HG02610 (cell line): Measurements from ENCODE around the gene NHS.

Source experiments
- ATAC-seq: cut with Tn5 transposase; IDR thresholded peaks from one replicate; pipeline ENCODE4 v1.9.1; 2021; ENCODE audit warnings: mild to moderate bottlenecking, moderate library complexity; ENCODE audit not compliant: unreplicated experiment

NHS gene

DNA sequence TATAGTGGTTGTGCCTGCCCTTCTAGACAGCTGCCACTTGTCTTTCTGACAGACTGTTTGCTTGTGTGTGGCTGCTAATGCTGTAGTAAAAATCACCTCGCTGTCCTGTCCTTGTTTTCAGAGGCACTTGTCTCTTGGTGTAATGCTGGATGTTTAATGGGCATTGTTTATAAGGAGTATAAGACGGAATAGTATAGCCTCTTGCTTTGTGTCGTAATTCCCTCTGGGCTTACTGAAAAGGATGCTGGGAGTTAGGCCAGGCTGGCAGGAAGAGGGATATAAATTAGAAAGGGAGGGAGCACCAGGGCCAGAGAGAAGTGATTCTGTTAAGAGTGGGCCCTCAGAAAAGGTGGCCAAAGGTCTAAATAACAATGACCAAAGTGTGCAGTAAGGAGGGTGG is 29.0 kb downstream of the NHS start:
- no peak for ATAC-seq

DNA sequence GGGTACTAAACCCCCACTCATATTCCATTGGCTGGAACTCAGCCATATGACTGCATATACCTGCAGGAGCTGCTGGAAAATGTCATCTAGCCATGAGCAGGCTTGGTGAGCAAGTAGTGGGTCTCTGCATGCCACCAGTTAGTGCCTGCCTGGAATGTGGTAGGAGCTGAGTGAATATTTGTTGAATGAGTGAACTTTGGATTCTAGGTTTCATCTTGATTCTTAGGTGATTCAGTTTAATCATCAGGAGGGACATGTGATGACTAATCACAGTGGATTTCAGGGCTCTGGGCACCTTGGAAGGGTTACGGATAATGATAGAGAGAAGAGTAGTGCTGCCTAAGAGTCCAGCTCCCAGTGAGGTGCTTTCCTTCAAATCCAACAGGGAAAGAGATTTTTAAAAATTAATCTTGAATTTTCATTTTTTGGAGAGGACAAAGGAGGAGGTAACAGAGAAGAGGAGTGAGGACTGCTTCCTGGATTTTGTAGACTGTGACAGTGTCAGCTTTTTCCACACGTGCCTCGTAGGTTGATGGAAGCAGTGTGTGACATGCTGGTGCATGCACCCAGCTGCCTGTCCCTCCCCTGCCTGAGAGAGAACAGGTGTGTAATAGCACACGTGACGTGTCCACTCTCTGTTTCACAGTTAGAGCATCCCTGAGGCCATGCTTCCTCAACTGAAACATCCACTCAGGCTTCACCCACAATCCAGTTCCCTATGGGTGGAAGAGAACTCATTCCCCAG is 30.4 kb downstream of the NHS start:
- no peak for ATAC-seq

DNA sequence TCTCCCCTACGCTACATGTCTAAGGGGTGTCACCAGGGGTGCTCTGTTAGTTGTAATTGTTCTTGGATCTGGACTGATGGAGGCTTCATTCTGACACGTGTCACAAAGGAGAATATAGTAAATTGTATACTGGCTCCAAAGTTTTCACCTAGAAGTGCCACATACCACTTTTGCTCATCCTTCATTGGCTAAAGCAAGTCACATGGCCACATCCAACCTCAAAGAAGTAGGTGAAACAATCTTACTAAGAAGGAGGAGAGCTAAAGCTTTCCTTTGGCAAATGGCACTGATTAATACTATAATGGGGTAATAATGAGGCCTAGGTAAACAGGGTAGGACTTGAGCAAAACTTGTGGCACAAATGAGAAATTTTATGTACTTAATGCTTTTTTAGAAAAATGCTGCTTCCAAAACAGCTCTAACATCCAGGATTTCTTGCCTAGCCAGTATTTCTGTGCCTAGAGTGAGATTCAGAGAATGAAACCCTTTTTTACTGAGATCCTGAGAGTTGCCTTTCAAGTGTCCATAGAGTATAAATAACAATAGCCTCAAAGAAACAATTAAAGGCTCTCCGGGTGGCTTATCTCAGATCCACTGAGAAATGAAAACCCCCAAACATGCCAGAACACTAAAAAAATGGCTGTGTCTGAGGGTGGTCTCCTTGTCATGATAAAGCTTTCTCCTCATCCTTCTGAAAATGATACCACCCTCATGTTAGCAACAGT is 34.7 kb downstream of the NHS start:
- ATAC-seq, result no peak

DNA sequence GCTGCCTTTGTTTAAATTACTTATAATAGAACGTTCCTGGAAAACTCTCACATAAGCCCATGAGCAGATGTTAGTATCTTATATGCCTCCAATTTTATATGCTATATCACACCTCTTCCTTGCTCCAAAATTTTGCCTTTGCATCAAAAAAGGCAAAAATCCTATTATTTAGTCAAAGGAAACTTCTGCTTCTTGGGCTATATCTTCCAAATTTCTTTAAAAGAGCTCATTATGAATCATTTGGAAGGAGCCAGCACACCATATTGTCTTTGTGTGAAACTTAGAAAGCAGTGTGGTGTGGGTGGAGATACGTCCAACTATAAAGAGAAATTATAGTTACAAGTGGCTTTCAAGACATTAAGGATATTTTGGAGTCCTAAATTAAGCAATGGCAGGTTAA is 35.7 kb downstream of the NHS start:
- ATAC-seq, result no peak

DNA sequence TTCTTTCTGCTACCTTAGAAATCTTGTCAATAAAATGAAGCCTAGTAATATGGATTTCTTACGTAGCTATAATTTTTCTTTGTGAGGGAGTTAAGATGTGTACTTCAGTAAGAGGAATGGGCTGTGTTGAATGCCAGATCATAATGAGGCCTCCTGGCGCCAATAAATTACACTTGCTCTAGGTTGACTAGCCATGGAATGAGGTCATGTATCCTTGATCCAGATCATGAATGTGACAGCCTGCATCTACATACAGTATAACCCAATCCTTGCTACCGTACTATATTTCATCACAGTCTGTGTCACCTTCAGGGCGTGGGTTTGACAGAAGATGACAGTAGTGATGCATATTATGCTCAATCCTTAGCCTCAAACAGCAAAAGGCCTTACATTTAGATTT is 36.2 kb downstream of the NHS start:
- no peak for ATAC-seq

DNA sequence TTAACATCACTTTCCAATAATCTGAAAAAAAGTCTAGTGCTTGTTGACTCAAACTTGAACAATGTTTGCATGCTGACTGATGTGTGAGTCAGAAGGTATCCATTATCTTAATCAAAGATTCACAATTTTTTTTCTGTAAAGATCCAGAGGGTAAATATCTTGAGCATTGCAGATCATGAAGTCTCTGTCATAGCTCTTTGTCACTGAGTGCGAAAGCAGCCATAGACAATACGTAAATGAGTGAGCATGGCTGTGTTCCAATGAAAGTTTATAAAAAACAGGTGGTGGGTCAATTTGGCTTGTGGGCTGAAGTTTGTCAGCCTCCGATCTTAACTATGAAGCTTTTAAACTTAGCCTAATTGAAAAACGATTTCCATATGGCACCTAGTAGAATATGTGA is 37.7 kb downstream of the NHS start:
- no peak for ATAC-seq

DNA sequence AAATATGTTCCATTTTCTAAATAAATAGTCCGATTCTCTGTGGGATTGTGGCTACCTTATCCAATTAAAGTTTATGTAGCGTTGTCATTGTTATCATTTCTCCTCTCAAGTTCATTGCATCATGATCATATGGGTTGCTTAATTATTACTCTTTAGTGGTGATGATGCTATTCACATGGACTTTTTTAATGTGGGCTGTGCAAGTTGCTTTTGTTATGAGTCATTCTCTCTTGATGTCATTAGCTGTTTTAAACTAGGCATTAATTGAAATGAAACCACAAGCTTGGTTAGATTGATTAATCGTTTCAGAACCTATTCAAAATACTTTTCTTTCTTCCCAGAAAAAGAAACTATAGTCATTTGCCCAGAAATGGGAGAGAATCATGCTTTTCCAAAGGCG is 38.2 kb downstream of the NHS start:
- no peak for ATAC-seq

DNA sequence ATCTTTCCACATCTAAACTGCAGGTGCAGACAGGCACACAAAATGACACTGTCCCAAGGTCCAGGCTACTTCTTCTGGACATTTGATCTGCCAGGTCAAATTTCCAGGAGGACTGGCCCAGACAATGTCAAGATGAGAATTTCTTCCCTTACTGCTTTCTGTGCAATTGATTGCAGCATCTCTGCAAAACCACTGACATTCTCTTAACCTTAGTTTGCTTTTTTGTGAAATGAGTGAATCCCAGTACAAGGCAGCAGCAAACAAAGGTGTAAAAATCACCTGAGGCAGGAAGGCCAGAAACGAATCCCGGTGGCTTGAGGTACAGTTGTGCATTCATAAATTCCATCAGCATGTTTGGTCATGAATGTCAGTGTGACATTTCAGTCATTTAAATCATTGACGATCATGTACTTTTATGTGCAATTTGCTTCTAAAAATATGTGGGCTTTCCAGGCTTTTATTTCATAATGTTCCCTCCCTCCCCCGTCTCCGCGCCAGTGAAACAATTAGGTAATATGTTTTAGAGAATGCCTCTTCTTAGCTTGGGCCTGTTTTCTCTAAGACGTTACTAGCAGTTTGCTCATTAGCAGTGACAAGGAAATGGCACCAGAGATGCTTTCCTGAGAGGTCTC is 39.1 kb downstream of the NHS start:
- ATAC-seq, result no peak

DNA sequence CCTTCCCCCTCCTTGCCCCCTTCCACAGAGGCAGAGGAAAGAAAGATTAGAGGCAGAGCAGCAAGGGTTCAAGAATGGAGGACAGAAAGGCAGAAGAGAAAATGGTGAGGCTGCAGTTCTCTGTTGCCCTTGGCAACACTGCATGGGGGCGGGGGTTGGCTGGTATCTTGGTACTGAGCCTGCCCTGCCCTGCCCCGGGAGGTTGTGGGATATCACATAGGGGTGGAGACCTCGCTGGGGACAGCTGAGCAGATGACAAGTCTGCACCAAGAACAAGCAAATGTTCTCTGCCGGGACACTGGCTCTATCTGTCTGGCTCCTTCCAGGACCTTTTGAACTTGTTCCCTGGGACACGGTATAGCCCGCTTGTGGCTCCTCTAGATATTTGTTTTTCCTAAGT is 39.8 kb downstream of the NHS start:
- ATAC-seq, result no peak

DNA sequence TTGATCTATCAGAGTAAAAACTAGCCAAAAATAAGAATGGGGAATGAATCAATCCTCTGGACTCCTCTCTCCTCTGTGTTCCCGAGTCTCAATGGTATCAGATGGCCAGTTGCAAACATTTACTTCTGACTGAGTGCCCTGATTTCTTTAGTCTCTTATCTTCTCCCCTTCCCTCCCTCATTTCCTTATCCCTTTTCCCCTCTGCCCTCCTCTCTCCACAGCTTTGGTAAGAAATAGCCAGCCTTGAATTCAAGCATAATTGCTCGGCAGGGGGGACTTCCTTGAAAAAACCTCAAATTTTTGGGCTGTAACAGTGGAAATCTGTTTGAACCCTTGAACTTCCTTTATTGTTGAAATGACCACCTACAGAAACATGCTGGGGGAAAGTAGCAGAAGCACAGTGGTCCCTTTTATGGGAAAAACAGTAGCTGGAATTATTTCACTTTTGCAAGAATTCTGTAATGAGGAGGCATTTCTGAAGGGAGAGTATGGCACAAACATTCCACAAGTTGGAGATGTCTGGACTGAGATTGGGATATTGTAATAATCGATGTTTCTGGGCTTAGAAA is 40.3 kb downstream of the NHS start:
- no peak for ATAC-seq

DNA sequence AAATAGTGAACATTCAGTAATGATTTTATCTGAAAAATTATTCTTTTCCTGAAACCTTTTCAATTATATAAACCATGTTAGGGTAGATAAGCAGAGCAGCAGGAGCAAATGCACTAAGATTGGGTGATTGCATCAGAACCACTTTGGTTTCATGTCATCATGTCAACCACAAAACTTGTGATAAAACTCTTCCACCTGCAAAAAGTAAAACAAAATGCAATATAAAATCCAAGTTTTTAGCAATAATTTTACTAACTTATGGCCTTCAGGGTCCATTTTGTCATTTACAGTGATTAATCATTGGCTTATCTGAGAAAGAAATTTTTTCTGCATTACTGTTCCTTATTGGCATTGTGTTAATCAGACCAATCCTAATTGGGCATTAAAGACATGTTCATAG is 42.4 kb downstream of the NHS start:
- no peak for ATAC-seq

DNA sequence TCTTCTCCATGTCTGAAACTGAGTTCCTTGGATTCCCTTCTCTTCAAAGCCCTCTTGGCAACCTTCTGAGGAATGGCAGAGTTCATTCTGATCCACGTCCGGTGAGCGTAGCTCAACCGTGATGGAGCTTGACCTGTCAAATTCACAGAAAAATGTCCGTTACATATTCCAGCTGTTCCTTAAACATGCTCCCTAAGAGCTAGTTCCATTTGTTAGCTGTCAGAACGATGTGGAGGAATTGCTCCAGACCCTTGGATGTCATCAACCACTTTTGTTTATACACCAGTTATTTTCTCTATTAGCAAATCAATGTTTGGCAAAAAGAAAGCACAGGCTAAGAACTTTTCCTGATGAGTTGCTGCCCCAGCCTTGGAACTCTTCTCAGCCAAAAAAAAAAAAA is 50.1 kb downstream of the NHS start:
- no peak for ATAC-seq

DNA sequence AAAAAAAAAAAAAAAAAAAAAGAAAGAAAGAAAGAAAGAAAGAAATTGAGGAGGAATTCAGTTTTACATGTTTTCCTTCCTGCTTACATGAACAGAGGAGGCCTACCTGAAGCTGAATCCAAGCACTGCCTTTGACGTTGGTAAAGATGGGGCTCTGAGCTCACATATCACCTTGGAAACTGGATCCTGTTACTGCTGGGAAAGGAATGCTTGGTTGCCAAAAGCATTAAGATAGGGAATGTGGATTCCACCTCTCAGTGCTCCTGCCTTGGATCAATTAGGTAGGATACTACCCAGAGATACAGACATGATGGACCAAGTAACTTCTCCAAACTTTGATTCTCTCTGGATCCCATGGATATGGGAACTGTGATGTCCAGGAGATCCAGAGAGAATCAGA is 50.6 kb downstream of the NHS start:
- no peak for ATAC-seq

DNA sequence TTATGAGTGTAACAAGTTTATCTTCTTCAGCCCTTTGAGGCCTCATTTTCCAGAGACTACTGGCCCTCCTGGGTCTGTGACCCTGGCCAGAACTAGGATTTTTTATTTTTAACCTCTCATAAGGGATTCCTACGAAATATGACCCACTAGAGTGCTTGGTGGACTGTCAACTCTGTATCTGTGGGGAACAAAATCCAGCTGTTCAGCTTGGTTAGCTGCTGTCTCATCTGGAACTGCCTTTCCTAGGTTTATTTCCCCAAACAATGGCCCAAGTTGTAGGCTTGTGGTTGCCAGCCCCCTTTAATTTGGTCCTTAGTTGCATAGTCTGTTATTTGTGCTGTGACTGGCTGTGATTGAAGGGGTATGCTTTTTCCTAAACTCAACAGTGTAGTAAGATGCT is 56.2 kb downstream of the NHS start:
- no peak for ATAC-seq

DNA sequence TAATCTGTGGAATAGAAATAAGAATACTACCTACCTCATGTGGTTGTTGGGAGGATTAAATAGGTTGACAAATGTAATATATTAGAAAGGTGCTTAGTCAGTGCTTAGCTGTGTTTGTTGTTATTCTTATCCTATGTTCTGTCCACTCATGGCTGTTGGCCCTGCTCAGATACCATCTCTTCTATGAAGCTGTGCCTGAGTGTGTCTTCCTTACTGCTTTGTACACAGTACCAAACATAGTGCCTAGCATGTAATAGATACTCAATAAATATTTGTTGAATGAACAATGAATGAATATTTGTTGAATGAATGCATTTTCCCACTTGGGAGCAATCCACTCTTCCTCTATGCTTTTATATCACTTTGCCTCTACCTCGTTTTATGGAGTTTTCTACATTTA is 57.2 kb downstream of the NHS start:
- ATAC-seq, result no peak

DNA sequence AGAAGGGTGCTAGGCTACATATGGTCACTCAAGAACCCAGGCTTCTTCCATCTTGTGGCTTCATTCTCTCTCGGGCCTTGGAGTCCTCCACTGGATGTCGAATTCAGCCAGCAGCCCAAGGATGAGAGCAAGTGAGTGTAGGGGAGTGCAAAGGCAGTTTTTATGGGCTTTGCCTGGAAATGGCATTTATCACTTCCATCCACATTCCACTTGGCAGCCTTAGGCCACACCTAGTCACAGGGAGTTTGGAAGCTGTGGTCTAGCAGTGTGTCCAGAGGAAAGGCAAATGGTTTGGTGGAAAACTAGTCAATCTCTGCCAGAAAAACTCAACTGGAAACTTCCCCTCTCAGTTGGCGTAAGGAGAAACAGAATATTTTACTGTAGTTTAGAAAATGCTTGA is 59.0 kb downstream of the NHS start:
- ATAC-seq, result no peak

DNA sequence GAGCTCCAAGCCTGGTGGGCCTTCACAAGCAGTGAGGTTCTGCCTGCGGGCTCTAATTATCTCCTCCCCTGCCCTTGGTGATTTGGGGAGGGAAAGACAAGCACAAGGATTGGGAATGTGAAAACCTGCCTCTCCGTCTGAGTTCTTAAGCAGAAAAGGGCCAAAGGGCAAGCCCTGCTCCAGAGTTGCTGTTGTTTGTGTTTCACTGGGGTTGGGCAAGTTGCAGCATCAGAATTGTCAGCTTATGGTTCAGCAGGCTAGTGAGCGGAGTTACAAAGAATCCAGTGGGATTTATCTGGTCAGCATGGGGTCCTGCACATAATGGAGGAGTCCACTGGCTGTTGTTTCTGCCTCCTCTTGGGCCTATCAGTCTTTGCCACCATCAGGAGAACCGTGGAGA is 60.5 kb downstream of the NHS start:
- ATAC-seq, result no peak

DNA sequence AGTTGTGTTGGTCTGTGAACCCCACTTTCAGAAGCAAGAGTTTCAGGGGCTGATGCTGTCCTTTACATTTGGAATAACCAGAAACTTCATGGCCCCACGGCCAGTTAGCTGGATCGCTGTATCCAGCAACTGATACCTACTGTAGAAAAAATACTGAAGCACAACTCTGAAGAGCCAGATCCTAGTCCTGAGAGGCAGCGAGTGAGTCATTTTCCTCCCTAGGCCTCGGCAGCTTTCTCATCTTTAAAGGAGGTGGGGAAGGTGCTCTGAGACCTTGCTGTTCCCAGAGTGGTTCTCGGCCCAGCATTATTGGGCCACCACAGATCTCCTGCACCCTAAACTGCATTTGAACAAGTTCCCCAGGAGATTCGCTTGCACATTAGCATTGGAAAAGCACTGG is 63.2 kb downstream of the NHS start:
- no peak for ATAC-seq

DNA sequence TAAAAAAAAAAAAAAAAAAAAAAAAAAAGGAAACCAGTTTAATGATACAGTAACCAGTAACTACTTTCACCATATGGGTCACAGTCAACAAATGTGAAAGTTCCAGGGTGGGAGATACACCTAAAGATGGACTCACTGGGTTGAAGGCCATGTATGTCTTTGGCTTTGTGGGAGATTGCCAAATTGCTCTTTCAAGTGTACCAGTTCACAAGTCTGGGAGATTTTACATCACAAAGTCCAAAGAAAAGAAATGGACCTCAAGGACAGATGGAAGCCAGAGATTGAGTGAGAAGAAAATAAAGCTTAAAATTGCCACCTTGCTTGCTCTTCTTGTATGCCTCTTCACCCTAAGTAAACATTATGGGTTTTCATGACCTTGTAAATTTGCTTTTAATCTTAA is 65.3 kb downstream of the NHS start:
- no peak for ATAC-seq

DNA sequence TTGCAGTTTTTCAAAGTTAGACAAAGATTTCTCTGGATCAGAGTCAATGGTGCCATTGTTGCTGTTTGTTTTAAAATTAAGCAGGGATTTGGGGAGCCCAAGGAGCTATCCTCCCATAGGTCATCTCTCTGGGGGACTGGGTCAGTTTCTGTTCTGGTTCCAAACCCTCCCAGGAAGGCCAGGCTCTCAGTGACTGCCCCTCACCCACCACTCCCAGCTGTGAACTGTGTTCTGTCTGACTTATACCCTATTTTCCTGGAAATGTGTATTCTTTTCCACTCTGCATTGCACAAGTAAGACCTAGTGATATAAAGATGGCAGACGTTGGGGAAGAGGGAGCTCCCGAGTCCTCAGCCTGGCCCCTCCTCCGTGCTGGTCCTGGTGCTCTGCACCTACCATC is 65.8 kb downstream of the NHS start:
- ATAC-seq, result no peak

DNA sequence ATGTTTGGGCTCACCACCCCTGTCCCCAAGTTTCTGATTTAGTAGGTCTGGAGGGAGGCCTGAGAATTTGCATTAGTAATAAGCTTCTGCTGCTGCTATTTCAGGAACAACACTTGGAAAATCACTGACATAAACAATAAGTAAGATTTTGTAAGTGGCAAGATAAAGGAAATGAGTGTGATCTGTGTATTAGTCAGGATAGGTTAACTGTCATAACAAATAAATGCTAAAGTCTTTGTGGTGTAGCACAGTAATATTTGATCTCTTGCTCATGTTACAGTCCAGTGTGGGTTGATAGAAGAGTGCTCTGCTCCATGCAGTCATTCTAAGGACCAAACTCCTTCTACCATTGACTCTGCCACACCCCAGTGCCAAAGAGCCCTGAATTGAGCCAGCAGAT is 67.0 kb downstream of the NHS start:
- no peak for ATAC-seq

DNA sequence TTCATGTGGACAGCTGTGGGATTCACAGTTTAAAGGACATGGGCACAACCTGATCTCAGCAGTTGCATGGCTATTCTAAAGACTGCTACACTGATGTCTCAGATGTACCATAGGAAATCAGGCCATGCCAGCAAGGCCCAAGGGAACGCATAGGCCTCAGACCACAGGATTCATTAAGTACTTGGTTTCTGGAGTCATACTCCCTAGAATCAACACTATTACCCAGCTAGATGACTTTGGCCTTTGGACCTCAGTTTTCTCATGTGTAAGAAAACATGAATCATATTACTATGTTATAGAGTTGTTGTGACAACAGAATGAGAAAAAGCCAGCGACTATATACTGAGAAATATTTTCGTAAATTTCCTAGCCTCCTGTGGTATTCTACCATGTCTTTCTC is 67.9 kb downstream of the NHS start:
- no peak for ATAC-seq
